Prostate gland (tissue), 2 donors: ENCODE data around the gene CNOT6L.

ENCODE experiments used
- POLR2A ChIP-seq: fragments of 450-650 bp; IDR thresholded peaks from one replicate; pipeline ENCODE4 v1.6.1; 2016; ENCODE audit warnings: antibody characterized with exemption, mild to moderate bottlenecking
- POLR2AphosphoS5 ChIP-seq: sonication (generic); formaldehyde crosslinking; IDR thresholded peaks from one replicate; pipeline ENCODE4 v1.6.1; 2017; ENCODE audit warnings: antibody characterized with exemption
- TF ChIP-seq, protein P1 (sequence below), 4 experiments: fragments of 200-600 bp in 2 of 4; fragments of 450-650 bp in 2 of 4; sonication (generic) in 2 of 4; IDR thresholded peaks; 1 replicate in 3 of 4; 2 replicates in 1 of 4; pipeline ENCODE4 v1.5.1; 2016 to 2019; ENCODE audit warnings: antibody characterized with exemption in 4 of 4, mild to moderate bottlenecking in 2 of 4, moderate library complexity in 2 of 4

GRCh38 chr4:77819843-77820648 lies 878 bp upstream of the CNOT6L start:
- TF ChIP-seq, protein P1, sequence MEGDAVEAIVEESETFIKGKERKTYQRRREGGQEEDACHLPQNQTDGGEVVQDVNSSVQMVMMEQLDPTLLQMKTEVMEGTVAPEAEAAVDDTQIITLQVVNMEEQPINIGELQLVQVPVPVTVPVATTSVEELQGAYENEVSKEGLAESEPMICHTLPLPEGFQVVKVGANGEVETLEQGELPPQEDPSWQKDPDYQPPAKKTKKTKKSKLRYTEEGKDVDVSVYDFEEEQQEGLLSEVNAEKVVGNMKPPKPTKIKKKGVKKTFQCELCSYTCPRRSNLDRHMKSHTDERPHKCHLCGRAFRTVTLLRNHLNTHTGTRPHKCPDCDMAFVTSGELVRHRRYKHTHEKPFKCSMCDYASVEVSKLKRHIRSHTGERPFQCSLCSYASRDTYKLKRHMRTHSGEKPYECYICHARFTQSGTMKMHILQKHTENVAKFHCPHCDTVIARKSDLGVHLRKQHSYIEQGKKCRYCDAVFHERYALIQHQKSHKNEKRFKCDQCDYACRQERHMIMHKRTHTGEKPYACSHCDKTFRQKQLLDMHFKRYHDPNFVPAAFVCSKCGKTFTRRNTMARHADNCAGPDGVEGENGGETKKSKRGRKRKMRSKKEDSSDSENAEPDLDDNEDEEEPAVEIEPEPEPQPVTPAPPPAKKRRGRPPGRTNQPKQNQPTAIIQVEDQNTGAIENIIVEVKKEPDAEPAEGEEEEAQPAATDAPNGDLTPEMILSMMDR (IDR thresholded peaks at IDR 0.05): peak in 1 of 4 experiments; percentile 11
- TF ChIP-seq POLR2AphosphoS5 (peak; percentile 93), POLR2A (peak; percentile 97)
